HG03108 (cell line): ENCODE results near the gene P3H2.

Experiments
- ATAC-seq: cut with Tn5 transposase; IDR thresholded peaks from one replicate; pipeline ENCODE4 v1.9.1; 2021; ENCODE audit warnings: moderate library complexity; ENCODE audit not compliant: unreplicated experiment

The P3H2 gene

GRCh38 chr3:189907803-189908202 is 212.9 kb downstream of the P3H2 start:
- no peak for ATAC-seq
